Central memory CD4-positive, alpha-beta T cell (primary cell): ENCODE measurements around the gene C3orf33.

ENCODE experiments used
- DNase-seq: peaks from one replicate; pipeline ENCODE4 v3.0.0; 2022

Gene C3orf33

DNA sequence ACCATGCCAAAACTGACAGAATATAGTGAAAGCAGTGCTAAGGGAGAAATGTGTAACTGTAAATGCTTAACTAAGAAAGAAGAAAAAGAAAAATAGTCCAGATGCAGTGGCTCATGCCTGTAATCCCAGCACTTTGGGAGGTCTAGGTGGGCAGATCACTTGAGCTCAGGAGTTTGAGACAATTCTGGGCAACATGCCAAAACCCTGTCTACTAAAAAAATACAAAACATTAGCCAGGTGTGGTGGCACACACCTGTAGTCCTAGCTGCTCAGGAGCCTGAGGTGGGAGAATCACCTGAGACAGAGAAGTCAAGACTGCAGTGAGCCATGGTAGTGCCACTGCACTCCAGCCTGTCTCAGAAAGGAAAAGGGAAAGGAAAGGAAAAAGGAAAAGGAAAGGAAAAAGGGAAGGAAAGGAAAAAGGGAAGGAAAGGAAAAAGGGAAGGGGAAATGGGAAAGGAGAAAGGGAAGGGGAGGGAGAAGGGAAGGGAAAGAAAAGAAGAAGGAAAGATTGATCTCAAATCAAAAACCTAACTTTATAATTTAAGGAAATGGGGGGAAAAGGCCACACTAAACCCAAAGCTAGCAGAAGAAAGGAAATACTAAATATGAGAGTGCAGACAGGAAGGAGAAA lies 20.3 kb downstream of the C3orf33 start:
- DNase-seq, result no peak

DNA sequence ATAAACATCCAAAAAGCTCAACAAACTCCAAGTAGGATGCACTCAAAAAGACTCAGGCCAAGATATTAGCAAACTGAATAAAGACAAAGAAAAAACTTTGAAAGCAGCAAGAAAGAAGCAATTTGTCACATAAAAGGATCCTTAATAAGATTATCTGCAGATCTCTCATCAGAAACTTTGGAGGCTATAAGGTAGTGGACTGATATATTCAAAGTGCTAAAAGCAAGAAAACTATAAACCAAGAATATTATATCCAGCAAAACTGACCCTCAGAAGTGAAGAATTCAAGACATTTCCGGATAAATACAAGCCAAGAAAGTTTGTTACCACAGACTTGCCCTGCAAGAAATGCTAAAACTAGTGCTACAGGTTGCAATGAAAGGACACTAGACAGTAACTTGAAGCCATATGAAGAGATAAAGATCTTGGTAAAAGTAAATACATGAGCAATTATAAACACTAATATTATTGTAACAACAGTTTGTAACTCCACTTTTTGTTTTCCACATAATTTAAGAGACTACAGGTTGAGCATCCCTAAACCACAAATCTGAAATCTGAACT lies 23.6 kb downstream of the C3orf33 start:
- DNase-seq, result no peak

DNA sequence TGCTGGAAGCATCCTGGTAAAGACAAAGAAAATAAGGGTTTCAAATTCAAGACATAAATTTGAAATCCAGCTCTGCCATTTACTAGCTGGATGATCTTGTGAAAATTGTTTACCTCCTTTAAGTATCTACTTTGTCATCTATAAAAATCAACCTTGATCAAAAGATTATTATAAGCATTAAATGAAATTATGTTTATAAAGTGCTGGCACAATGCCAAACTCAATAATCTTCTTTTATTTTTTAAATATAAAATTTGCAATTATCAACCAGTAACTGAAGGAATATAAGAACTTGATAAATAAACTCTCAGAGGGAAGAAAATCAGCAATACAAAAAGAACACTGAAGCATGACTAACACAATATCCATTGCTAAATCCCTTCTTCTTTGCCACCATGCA lies 25.8 kb downstream of the C3orf33 start:
- DNase-seq, result no peak

DNA sequence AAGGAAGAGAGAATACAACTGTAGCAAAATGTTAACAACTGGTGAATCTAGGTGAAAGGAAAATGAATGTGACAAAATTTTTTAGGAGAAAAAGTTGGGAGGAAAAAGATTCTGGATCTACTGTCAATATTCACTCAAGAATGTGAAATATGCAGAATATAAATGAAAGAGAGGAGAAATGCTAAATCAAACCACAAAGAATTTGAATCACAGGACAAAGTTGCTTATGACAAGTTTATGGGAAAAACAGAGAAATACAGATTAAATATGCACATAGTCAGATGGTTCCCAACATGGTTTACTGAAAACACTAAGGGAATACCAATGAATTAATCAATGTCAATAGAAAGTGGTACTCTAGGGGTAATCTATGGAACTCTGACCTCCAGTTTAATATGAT lies 27.6 kb downstream of the C3orf33 start:
- DNase-seq, result no peak

DNA sequence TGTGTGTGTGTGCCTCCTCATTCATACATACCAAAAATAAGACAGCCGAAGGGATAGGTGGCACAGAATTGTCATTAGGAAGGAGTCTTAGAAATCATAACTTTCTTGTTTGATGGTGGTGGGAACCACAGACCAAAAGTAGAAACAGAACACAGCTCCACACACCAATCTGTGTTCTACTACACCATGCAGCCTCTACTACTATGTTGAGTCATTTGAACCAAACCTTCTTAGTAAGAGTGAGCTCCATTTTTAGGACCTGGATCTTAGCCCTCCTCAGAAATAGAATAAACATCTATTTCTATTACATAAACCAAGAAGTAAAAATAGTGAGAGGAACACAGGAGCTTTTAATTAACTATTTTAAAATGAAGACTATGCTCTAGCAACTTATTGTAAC lies 33.3 kb downstream of the C3orf33 start:
- no peak for DNase-seq

DNA sequence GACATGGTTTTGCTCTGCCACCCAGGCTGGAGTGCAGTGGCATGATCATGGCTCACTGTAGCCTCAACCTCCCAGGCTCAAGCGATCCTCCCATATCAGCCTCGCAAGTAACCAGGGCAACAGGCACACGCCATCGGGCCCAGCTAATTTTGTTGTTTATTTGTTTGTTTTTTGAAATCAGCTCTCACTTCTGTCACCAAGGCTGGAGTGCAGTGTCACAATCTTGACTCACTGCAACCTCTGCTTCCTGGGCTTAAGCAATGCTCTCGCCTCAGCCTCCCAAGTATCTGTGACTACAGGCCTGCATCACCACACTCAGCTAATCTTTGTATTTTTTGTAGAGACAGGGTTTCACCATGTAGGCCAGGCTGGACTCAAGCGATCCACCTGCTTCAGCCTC lies 35.0 kb downstream of the C3orf33 start:
- no peak for DNase-seq

DNA sequence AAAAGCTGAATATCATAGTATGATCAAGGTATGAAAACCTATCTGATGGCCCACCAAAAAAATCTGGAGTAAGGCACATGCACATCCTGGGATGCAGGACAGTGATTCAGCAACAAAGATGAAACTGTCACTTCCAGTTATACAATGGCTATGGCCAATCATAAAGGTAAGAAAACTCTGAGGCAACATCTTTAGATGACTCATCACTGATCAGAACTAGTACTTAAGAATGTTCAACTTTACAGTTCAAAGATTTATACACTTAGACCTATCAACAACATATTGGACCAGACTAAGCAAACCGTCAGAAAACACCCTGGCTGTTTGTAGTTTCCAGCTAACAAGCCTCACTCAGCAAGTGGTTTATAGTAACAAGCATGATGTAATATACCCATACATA lies 39.9 kb downstream of the C3orf33 start:
- DNase-seq, result no peak

DNA sequence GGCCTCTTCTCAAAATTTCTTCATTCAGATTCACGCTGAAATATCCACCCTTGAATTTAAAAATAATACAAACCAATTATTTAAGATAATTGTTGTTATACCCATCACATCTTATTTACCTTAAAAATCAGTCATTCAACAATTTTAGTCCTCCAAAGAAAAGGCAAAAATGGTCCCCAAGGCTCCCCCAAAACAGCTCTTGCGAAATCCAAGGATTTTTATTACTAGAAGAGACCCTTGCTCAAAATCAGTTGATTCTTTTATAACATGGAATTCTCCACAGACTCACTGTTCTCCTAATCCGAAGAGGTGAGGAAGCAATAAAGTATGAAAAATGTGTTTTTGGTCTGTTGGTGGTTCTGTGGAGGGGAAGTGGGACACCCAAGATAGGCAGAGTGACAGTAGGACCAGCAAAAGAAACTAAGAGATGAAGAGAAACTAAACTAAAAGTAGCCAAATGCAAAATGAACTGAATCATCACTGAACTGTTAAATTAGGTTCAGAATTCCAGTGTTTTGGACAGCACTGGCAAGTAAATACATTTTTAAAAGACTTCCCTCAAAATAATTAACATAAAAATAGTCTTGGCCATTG lies 42.1 kb downstream of the C3orf33 start:
- DNase-seq, result no peak

DNA sequence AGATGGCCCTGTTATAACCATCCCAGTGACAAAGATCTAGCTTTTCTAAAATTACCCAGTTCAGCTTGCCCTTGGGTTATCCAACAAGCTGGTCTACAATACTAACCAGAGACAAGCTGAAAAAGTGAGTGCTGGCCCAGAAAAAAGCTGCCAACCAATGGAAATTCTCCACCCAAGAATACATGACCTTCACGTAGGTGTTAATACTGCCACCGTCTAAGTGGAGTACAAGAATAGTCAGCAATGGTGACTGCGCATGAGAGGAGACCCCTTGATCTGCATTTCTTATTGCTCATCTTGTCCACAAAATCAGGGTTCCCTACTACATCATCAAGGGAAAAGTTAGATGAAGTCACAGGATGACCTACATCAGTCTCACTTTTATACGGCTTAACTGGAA lies 45.4 kb downstream of the C3orf33 start:
- DNase-seq, result no peak

DNA sequence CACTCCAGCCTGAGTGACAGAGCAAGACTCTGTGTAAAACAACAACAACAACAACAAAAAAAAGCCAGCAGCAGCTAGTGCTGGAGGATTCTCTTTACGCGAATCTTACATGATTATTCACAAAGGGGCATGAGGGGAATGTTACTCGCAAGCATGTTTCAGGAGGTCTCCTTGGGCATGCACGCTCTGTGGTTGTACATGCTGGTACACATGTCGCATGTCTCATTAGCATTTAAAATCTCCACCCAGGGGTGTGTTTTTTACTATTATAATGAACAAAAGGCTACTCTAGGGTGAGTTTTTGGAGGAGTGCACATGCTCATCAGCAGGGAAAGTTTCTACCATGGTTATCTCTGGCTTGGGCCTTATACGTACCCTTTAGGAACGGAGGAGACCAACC lies 48.5 kb downstream of the C3orf33 start:
- no peak for DNase-seq

DNA sequence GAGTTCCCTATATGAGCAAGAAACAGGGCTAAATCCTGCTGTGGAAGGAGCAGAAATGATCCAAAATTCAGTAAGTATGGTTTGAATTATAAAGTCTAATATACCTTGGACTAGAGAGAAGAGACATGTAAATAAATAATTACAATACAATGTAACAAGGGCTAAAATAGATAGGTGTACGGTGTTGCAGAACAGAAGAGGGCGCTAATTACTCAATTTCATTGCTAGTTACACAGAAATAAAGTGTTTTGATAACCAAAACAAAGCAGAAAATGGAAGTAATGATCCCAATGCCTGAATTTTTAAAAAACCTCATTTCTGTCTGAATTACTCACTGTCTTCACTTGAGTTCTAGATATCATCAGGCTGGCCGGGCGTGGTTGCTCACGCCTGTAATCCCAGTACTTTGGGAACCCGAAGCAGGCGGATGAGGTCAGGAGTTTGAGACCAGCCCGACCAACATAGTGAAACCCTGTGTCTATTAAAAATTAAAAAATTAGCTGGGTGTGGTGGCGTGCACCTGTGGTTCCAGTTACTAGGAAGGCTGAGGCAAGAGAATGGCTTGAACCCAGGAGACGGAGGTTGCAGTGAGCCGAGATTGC lies 52.9 kb downstream of the C3orf33 start:
- no peak for DNase-seq

DNA sequence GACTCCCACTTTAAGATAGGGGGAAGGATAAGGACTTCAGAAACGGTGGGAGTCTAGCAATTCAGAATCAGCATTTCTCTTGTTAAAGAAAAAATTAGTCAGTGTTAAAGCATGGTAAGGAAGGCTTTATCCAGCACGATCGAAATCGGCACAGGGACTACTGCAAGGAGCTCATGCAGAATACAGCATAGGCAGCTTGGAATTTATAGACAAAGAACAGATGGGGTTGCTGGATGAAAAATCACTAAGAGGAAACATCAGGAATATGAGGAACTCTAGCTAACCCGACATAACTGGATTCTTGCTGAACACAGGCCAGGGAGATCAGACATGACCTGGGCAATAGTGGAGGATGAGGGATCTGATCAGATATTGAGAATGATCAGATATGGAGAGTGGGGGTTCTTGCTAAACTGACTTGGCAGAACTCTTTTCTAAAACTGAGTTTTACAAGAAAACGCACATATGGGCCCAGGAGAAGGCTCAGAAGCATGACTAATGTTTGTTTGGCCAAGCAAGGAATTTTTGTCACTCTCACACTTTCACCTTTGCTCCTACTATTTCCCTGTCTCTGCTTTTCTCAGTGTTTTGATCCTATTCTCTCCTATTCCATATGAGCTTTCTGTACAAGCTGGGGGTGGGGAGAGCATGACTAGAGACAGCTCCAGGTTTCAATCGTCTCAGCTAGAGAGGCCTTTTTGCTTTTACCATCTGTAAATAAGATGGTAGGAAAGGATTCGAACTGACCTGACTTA lies 57.3 kb downstream of the C3orf33 start:
- DNase-seq, result no peak

DNA sequence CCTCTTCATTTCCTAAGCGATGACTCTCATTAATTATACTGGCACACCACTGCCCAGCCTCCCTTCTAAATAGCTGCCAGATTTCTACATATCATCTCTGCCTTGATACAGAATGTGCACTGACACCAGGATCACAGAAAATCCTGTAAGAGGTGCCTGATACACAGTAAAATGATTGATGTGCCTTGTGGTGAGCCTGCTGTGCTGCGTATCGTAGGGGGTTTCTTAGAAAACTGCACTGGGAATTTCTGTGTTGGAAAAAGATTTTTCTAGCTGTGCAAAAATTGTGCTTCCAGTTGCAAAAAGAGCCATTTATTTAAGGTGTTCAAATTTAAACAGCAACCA lies 58.2 kb downstream of the C3orf33 start:
- no peak for DNase-seq

DNA sequence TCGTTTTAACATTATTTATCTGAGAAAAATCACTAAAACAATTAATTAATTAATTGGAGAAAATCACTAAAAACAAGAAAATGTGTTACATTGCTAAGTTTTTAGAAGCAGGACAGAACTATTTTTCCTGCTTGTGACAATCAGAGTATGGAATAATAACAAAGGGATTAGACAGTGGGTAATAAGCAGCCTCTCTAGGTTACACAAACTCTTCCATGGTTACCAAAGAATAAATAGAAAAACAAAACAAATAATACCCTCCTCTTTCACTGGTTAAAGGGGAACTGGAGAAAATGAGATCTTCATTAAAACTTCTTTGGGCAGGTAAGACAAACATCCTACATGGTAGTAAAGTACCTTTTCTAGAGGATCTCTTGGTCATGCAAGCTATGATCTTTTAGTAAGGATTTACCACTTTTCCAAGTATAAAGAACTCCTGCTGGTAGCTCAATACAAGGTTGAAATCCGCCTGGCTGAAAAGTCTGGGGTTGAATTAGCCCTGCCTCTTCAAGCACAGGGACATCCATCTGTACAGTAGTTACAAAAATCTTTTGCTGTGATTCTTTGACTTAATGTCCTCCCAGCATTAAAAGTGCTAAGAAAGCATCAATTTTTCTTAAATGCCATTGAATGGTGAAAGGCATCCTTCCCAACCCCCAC lies 58.7 kb downstream of the C3orf33 start:
- no peak for DNase-seq

DNA sequence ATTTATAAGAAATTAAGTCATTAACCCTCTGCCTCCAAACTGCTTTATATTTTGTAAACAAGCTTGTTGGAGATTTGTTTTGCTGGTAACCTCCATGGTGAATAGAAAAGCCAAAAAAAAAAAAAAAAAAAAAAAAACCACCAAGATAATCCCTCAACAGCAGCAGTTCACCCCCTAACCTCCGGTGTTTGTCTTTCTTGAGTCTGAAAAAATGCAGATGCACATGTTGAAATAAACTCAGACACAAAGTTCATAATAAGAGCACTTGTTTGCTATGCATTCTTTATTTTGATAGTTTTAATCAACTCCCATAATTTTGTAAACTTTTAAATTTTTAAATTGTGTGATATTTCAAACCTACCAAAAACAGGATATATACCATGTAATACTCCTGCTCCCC lies 59.4 kb downstream of the C3orf33 start:
- no peak for DNase-seq

DNA sequence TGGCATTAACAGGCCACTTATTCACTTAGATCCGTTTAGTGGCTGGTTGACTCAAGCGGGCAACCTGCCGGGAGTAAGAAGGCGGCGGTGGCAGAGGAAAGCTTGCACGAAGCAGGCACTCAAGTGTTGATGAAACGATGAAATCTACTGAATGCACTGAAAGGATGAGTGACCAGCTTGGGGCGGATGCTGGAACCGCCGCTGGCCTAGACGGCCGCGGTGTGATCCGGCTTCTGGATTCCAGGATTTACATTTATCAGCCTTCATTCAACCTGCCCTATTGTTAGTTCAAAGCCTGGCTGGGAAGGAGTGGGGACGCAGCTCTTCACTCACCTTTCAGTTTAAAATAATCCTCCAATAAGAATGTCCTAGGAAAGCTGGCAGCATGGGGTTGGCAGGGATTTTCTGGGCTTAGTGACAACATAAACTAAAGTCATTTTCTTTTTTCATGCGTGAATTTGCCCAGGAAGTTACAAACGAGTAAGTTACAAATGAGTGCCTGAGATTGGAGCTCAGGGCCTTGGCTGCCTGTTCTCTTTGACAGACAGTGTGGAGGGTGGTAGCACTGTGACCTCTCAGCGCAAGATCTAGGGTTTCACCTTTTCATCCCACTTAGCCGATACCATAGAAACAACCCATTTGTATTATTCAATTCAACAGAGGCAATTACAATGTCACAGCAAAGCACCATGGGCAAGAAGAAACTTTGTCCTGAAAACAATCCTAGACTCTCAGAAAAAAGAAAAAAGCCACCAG lies 60.1 kb downstream of the C3orf33 start:
- DNase-seq, result no peak

DNA sequence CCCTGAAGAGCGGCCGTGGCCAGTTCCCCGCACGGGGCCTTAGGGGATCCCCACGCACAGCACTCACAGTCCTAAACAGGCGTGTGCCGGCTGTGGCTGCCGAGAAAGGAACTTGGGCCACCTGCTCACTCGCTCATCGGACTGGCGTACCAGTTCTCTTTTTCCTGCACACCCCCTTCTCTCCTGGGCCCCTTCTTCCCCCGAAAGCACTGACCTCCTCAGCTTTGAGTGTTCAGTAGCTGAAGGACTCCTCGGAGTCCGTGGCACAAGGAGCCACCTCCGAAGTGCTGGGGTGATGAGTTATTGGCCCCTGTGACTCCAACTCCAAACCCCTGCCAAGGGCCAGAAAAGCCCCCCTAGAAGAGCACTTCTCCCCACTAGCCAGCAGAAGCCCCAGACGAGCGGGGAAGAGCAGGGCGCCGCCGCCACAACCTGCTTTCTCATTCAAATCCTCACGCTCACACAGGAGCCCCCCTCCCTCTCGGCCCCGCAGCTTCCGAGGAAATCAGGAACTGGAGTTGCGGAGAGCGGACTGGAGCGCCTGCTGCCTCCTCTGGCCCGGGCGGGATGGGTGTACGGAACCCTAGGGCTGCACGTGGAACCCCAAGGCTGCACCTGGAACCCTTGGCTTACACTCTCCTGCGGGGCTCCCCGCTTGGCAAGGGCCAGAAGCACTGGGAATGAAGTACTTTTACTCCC lies 61.3 kb downstream of the C3orf33 start, which contains the start of gene PLCH1:
Gene PLCH1, minus strand, starts transcription at position 446 of the 699 bp plus-strand sequence. CDS start 40,847 bp downstream, outside the sequence.
- peak; percentile 34 for DNase-seq

DNA sequence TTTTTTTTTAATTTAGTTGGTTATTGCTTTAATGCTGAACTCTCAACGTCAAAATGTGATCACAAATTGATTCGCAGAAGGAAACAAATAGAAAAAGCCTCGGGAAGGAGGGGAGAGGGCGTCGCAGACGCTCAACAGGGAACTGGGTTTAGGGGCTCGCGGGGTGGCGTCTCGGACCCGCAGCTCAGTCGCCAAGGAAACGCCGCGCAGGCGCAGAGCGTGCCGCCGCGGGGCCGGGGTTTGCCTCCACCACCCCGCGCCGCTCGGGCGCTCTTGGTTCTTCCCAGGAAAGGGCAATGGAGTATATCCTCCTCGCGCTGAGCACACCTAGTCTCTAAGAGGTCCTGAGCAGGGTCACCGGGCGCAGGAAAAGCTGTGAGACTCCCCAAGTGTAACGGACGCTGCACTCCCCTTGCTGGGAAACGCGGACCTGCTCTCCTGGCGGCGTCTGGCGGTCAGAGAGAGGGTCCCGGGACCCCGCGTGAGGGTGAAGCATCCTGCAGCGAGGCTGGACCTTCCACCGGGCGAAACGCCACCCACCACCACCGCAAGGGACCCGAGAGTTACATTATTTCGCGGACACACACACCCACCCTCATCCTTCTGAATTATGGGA lies 62.0 kb downstream of the C3orf33 start:
- DNase-seq, result peak; percentile 2

DNA sequence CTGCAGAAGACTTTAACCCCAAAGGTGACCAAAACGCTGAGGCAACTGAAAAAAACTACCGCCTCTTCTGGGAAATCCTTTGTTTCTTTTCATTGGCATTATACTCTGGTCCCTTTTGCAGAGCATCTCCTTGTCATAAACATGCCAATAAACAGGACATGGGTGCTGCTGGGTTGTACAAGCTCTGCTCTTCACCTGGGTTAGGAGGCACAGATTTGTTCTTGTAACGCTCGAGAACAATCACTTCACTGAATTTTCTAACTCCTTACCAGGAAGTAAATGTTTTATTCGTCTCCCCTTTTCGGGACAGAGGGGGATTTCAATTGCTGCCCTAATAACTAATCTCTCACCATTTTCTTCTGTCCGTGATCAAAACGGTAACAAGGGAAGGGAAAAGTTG lies 62.5 kb downstream of the C3orf33 start:
- DNase-seq, result peak; percentile 3

DNA sequence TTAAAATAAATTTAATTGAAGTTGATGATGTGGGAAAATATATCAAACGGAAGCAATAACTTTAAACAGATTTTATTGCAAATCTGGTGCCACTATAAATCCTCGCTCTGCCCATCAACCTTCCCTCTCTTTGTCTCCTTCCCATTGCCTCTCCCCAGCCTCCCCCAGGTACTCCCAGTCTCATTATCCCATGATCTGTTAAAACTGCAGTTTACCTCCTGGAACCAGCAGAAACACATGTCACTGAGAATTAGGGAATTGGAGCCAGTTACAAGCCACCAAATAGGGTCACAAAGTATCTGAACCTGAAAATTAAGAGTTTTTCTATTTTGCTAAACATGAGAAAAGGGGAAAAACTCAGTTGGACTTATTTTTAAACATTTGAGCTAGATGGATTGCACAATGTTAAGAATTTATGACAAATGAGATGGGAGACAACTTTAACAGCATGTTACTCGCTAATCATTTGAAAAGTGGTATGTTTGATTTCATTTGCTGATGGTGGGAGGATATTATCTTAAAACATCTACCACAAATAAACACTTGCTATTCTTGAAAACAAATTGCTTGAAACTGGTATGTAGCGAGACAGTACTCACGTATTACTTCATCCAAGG lies 63.6 kb downstream of the C3orf33 start:
- no peak for DNase-seq

DNA sequence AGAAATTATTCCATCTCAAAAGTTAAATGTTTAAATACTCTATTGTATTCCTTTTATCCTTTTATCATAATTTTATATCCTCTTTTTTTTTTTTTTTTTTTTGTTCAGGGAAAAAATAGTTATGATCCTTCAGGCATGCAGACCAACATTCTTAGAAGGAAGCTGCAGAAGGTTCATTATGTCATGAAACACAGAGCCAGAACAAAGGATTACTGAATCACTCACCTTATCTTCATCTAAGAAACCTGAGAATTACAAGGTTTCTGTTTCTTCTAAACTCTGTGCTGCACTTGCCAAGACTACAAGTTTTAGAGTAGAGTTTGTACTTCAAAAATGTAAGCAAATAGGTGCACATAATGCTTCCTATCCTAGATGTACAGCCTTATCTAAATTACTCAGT lies 64.5 kb downstream of the C3orf33 start:
- DNase-seq, result no peak
